Natural killer cell (primary cell): Measurements from ENCODE around the gene PSMC4. TPM values are rescaled to one million over a fixed set of nuclear protein-coding genes. Genes with fewer than 3 reads are reported as not detected.

Experiments used
- ATAC-seq, 3 donors: fragments of 150-1000 bp in 2 of 3; fragments of 200-7000 bp in 1 of 3; cut with Tn5 transposase; 1 replicate in 1 of 3; 2 replicates in 2 of 3; pipeline ENCODE4 v1.10.0; 2021; ENCODE audit warnings: mild to moderate bottlenecking in 2 of 3, moderate library complexity in 2 of 3
- DNase-seq, 2 donors: peaks; one replicate each; pipeline versions ENCODE4 v3.0.0 to v3.0.0-alpha.2; 2013 to 2021; ENCODE audit warnings: mixed read lengths in 1 of 2
- H3K27ac ChIP-seq: one replicate; pipeline ENCODE4 v1.5.1; 2013; ENCODE audit warnings: mild to moderate bottlenecking, low read length
- H3K27me3 ChIP-seq: one replicate; pipeline ENCODE4 v1.6.1; 2013; ENCODE audit warnings: low read length; ENCODE audit not compliant: control insufficient read depth, insufficient read depth
- H3K36me3 ChIP-seq: one replicate; pipeline ENCODE4 v1.6.1; 2013; ENCODE audit warnings: low read length; ENCODE audit not compliant: control insufficient read depth, insufficient read depth
- H3K4me1 ChIP-seq: one replicate; pipeline ENCODE4 v1.6.1; 2013; ENCODE audit warnings: low read length; ENCODE audit not compliant: control insufficient read depth, insufficient read depth
- H3K4me3 ChIP-seq: one replicate; pipeline ENCODE4 v1.5.1; 2013; ENCODE audit warnings: low read length
- H3K9me3 ChIP-seq: one replicate; pipeline ENCODE4 v1.6.1; 2013; ENCODE audit warnings: low read length; ENCODE audit not compliant: control insufficient read depth, insufficient read depth
- H3K27ac Mint-ChIP-seq, 2 donors: one replicate each; pipeline ENCODE4 v1.8.0; 2022; ENCODE audit warnings: mild to moderate bottlenecking in 2 of 2, mixed read lengths in 2 of 2, moderate library complexity in 1 of 2
- H3K27me3 Mint-ChIP-seq, 2 donors: one replicate each; pipeline ENCODE4 v1.8.0; 2022; ENCODE audit warnings: low read depth in 2 of 2, mixed read lengths in 2 of 2
- H3K36me3 Mint-ChIP-seq: one replicate; pipeline ENCODE4 v1.8.0; 2022; ENCODE audit warnings: mixed read lengths
- H3K4me1 Mint-ChIP-seq, 2 donors: one replicate each; pipeline ENCODE4 v1.8.0; 2022; ENCODE audit warnings: mixed read lengths in 2 of 2
- H3K4me3 Mint-ChIP-seq: one replicate; pipeline ENCODE4 v1.8.0; 2022; ENCODE audit warnings: mild to moderate bottlenecking, moderate library complexity, mixed read lengths
- H3K9me3 Mint-ChIP-seq, 2 donors: one replicate each; pipeline ENCODE4 v1.8.0; 2022; ENCODE audit warnings: mixed read lengths in 2 of 2
- WGBS: methylation state at CpG from one replicate; pipeline ENCODE4 v1.1.7; 2013; ENCODE audit warnings: missing lambda C conversion rate; ENCODE audit not compliant: insufficient coverage; 5-methylcytosine and 5-hydroxymethylcytosine counted together
- intact Hi-C: fragments of 100-400 bp; cut with micrococcal nuclease; formaldehyde crosslinking; loops from one replicate; pipeline ENCODE4 v1.14.2; 2022
- total RNA-seq, 4 donors: library from RNA; stranded (reverse); fragments of 120-200 nt in 1 of 4; gene quantifications; one replicate each; pipeline versions ENCODE4 v1.2.3 to v1.2.4, GENCODE V29; 2013 to 2022
- TF ChIP-seq, protein P1 (sequence below): fragments of 200-600 bp; IDR thresholded peaks from one replicate; pipeline ENCODE4 v1.8.0; 2022; ENCODE audit warnings: antibody characterized with exemption

Gene PSMC4
- total RNA-seq, 3 donors from 2014 or later (not counting 1 experiment from before 2014, with no cell fraction given): 84.9 to 116 (median 101) TPM

DNA sequence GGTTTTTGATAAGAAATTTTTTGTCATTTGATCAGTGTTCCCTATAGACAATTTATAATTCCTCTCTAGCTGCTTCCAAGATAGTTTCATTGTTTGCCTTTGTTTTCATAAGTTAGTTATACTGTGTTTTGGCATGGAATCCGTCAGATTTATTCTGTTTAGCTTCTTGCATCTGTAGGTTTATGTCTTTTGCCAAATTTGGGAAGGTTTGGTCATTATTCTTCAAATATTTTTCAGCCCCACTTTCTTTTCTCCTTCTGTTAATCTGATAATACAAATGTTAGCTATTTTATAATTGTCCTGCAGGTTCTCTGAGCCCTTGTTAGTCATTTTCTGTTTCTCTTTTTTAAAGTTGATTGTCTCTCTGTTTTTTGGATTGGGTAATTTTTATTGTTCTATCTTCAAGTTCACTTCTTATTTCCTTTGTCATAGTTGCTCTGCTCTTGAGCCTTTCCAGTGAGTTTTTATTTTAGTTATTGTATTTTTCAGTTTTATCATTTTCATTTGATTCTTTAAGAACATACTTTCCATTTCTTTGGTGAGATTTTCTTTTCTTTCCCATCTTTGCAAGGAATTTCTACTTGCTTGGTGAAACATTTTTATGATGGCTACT is 30.6 kb upstream of the PSMC4 start:
- H3K4me1 ChIP-seq: peaks cover 63% of the 10 kb centered on the region
- peaks cover 2 to 11% of the 10 kb centered on the region in 2 donors for H3K9me3 Mint-ChIP-seq
- peak overlapping the region; percentile 91 for H3K4me3 Mint-ChIP-seq
- H3K27ac Mint-ChIP-seq: peak overlapping the region; percentile 89 to 97
- no CpG with 5 or more reads among the region's 1 CpG for WGBS
- no peaks in the 10 kb centered on the region for H3K27me3 ChIP-seq
- no peaks in the 10 kb centered on the region for H3K27me3 Mint-ChIP-seq
- DNase-seq (no peak), ATAC-seq (no peak)
- peak overlapping the region; percentile 94 for H3K27ac ChIP-seq
- intact Hi-C loops: loop anchor here (2.0 kb wide), 2 partner anchors 30 to 56 kb away; partner anchors contain the start of genes PSMC4 and ZNF546
- peaks cover 72 to 78% of the 10 kb centered on the region in 2 donors for H3K4me1 Mint-ChIP-seq
- peaks cover 18% of the 10 kb centered on the region for H3K36me3 Mint-ChIP-seq
- TF ChIP-seq, protein P1, sequence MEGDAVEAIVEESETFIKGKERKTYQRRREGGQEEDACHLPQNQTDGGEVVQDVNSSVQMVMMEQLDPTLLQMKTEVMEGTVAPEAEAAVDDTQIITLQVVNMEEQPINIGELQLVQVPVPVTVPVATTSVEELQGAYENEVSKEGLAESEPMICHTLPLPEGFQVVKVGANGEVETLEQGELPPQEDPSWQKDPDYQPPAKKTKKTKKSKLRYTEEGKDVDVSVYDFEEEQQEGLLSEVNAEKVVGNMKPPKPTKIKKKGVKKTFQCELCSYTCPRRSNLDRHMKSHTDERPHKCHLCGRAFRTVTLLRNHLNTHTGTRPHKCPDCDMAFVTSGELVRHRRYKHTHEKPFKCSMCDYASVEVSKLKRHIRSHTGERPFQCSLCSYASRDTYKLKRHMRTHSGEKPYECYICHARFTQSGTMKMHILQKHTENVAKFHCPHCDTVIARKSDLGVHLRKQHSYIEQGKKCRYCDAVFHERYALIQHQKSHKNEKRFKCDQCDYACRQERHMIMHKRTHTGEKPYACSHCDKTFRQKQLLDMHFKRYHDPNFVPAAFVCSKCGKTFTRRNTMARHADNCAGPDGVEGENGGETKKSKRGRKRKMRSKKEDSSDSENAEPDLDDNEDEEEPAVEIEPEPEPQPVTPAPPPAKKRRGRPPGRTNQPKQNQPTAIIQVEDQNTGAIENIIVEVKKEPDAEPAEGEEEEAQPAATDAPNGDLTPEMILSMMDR: no peak
- H3K9me3 ChIP-seq: no peaks in the 10 kb centered on the region
- H3K36me3 ChIP-seq: no peaks in the 10 kb centered on the region
- H3K4me3 ChIP-seq: no peak overlapping the region

DNA sequence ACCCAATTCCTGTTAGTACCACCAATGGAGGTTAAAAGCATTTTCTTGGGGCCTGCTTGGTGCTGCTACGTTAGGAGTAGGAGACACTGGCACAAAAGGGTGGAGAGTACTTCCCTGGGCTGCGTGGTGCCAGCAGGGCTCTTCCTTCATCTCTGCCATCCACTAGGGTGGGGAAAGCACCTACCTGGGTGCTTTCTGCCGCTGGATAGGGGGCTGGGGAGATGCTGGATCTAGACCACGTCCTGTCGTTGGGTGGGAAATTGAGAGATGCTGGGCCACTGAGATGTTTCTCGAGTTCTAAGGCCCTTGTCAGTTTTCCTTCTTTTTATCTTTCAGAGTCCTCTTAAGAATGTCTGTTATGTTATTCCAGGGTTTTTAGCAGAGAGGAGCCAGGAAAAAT is 29.8 kb upstream of the PSMC4 start:
- peak in 1 of 2 donors; percentile 65 for DNase-seq
- intact Hi-C loops: loop anchor here (2.0 kb wide), 2 partner anchors 30 to 56 kb away; partner anchors contain the start of genes PSMC4 and ZNF546
- H3K9me3 ChIP-seq: no peaks in the 10 kb centered on the region
- H3K4me1 ChIP-seq: peaks cover 59% of the 10 kb centered on the region
- peak overlapping the region; percentile 89 to 97 for H3K27ac Mint-ChIP-seq
- WGBS: 19% methylated on average over 6 of the region's 6 CpGs
- H3K36me3 ChIP-seq: no peaks in the 10 kb centered on the region
- peak overlapping the region; percentile 24 for H3K4me3 ChIP-seq
- no peaks in the 10 kb centered on the region for H3K27me3 ChIP-seq
- H3K36me3 Mint-ChIP-seq: peaks cover 18% of the 10 kb centered on the region
- TF ChIP-seq, protein P1: no peak
- ATAC-seq: no peak
- H3K27ac ChIP-seq: peak overlapping the region; percentile 94
- H3K4me3 Mint-ChIP-seq: peak overlapping the region; percentile 91
- H3K4me1 Mint-ChIP-seq: peaks cover 64 to 72% of the 10 kb centered on the region in 2 donors
- H3K9me3 Mint-ChIP-seq: peaks cover 2 to 11% of the 10 kb centered on the region in 2 donors
- no peaks in the 10 kb centered on the region for H3K27me3 Mint-ChIP-seq

DNA sequence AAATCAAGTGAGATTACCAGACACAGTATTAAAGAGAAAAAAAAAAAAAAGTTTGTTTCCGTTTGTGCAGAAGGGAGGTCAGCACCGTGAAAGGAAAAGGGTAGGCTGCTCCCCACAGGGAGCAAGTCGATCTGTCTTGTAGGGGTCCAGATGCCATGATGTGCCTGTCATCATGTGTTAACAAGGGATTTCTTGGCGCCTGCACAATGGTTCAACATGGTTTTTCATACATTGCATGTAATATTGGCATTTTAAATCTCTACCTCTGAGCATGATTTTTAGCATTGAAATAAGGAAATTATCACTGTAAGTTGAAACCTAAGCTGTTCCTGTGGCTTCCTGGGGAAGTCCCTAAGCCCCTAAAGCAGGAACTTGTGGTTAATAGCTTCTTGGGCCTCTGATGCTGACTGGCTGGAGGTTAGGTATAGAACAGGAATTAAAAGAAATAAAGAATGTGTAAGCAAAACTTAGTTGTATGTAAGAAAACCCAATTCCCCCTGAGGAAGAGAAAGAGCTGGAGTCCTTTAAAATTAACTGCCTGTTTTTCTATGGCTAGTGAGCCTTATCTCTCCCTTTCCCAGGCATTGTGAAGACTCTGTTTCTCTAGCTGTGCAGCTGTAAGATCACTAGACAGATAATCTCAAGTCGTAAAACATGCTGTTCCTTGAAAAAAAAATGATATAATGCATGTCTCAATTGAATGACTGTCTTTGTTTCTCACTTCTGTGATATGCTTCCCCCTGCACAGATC is 29.2 kb upstream of the PSMC4 start:
- Mint-ChIP-seq H3K36me3 (peaks cover 18% of the 10 kb centered on the region), H3K27ac (peak overlapping the region; percentile 89 to 97), H3K9me3 (peaks cover 2 to 11% of the 10 kb centered on the region in 2 donors), H3K27me3 (no peaks in the 10 kb centered on the region), H3K4me3 (peak overlapping the region; percentile 91), H3K4me1 (peaks cover 64 to 71% of the 10 kb centered on the region in 2 donors)
- Histone ChIP-seq H3K27me3 (no peaks in the 10 kb centered on the region), H3K36me3 (no peaks in the 10 kb centered on the region), H3K9me3 (no peaks in the 10 kb centered on the region), H3K27ac (peak overlapping the region; percentile 94), H3K4me1 (peaks cover 59% of the 10 kb centered on the region), H3K4me3 (peak overlapping the region; percentile 24)
- WGBS: 0% methylated on average over 5 of the region's 5 CpGs
- DNase-seq: peak; percentile 49 to 89
- TF ChIP-seq, protein P1: no peak
- intact Hi-C loops: loop anchor here (2.0 kb wide), 2 partner anchors 29 to 55 kb away; partner anchors contain the start of genes PSMC4 and ZNF546
- ATAC-seq: peak; percentile 65 to 88 (median 84)
